22Rv1 (cell line): Measurements from ENCODE around the gene TMEM132D.

Experiments
- CTCF ChIP-seq: fragments of 450-650 bp; IDR thresholded peaks from 2 replicates; pipeline ENCODE4 v1.5.1; 2017; ENCODE audit warnings: mild to moderate bottlenecking
- ZFX ChIP-seq: fragments of 450-650 bp; IDR thresholded peaks from 2 replicates; pipeline ENCODE4 v1.6.1; 2017; ENCODE audit warnings: antibody characterized with exemption, borderline replicate concordance

GRCh38 chr12:129750421-129750820 lies 153.4 kb downstream of the TMEM132D start:
- TF ChIP-seq CTCF (no peak), ZFX (no peak)
